ENCODE measurements around the gene FAM228B. TPM values are rescaled to one million over a fixed set of nuclear protein-coding genes. Genes with fewer than 3 reads are reported as not detected.
"Not testable (repeated sequence)": the region's sequence is repeated elsewhere in the genome, so short reads cannot be mapped to it uniquely, and the experiment has no call there.

FAM228B gene
- total RNA-seq, 2 experiments from 2014 or later: 21.6 to 24.2 TPM

DNA sequence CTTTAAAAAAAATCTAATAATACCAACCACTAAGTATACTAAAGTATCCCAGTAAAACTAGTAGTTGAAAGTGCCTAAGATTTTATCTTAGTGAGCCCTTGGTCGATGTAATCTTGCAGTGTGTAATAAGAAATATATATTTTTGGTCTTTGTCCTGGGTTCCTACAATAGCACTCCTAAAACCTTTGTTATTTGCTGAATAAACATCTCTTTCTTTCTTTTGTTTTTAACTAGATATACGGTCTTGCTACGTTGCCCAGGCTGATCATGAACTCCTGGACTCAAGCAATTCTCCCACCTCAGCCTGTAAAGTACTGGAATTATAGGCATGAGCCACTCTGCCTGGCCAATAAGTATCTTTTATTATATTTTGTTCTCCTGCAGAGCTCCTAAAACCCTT is 36.2 kb upstream of the FAM228B start:
- TF ChIP-seq, protein P1, sequence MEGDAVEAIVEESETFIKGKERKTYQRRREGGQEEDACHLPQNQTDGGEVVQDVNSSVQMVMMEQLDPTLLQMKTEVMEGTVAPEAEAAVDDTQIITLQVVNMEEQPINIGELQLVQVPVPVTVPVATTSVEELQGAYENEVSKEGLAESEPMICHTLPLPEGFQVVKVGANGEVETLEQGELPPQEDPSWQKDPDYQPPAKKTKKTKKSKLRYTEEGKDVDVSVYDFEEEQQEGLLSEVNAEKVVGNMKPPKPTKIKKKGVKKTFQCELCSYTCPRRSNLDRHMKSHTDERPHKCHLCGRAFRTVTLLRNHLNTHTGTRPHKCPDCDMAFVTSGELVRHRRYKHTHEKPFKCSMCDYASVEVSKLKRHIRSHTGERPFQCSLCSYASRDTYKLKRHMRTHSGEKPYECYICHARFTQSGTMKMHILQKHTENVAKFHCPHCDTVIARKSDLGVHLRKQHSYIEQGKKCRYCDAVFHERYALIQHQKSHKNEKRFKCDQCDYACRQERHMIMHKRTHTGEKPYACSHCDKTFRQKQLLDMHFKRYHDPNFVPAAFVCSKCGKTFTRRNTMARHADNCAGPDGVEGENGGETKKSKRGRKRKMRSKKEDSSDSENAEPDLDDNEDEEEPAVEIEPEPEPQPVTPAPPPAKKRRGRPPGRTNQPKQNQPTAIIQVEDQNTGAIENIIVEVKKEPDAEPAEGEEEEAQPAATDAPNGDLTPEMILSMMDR (IDR thresholded peaks at IDR 0.05): no peak
- DNase-seq: no peak
- H3K27ac ChIP-seq (ENCODE audit: low read depth in 1 of 2, low read length in 2 of 2): no peak overlapping the region
- ATAC-seq (ENCODE audit: poor library complexity): no peak
- H3K36me3 Mint-ChIP-seq (ENCODE audit: low read depth): peaks cover 33% of the 10 kb centered on the region
- CTCF ChIA-PET: interaction anchor here (0.6 kb wide), 1 partner anchor 196 kb away, joined by 3 read pairs; no protein-coding TSS in a partner anchor
- H3K9me3 ChIP-seq (ENCODE audit: control insufficient read depth in 1 of 2, insufficient read depth in 1 of 2, low read length in 2 of 2): no peaks in the 10 kb centered on the region
- H3K27me3 ChIP-seq (ENCODE audit: control insufficient read depth in 1 of 2, insufficient read depth in 2 of 2, low read length in 2 of 2): no peaks in the 10 kb centered on the region
- H3K27ac Mint-ChIP-seq: no peak overlapping the region
- POLR2A ChIA-PET: no interaction called here
- H3K4me3 ChIP-seq (ENCODE audit: low read length): no peak overlapping the region
- no peak overlapping the region for H3K4me3 Mint-ChIP-seq
- peaks cover 21% of the 10 kb centered on the region for H3K4me1 Mint-ChIP-seq (ENCODE audit: low read depth)
- peaks cover 19% of the 10 kb centered on the region for H3K4me1 ChIP-seq (ENCODE audit: insufficient read depth, low read length)
- H3K36me3 ChIP-seq (ENCODE audit: insufficient read depth, low read length): peaks cover 7% of the 10 kb centered on the region
- intact Hi-C loops (cut with DNase I, micrococcal nuclease): no loop called here
- H3K9me3 Mint-ChIP-seq: no peaks in the 10 kb centered on the region
- H3K27me3 Mint-ChIP-seq: no peaks in the 10 kb centered on the region

DNA sequence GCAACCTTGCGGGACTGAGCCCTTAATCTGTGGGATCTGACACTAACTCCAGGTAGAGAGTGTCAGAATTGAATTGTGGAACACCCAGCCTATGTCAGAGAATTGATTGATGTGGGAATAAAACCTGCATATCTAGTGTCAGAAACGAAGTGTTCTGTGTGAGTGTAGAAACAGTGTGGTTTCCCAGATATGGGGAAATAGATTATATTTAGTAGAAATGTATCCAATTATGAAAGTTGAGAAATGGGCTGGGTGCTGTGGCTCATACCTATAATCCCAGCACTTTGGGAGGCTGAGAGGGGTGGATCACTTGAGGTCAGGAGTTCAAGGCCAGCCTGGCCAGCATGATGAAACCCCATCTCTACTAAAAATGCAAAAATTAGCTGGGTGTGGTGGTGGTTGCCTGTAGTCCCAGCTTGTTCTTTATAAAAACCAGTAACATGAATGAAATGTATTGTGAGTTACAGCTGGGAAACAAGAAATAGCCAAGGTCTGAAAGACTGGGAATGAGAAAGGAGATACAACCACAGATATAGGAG is 34.4 kb upstream of the FAM228B start:
- ATAC-seq (ENCODE audit: poor library complexity) (no peak), DNase-seq (no peak)
- H3K9me3 Mint-ChIP-seq: no peaks in the 10 kb centered on the region
- TF ChIP-seq, protein P1 (IDR thresholded peaks at IDR 0.05): no peak
- Histone ChIP-seq H3K4me1 (ENCODE audit: insufficient read depth, low read length) (peaks cover 13% of the 10 kb centered on the region), H3K27ac (ENCODE audit: low read depth in 1 of 2, low read length in 2 of 2) (no peak overlapping the region), H3K4me3 (ENCODE audit: low read length) (no peak overlapping the region), H3K27me3 (ENCODE audit: control insufficient read depth in 1 of 2, insufficient read depth in 2 of 2, low read length in 2 of 2) (no peaks in the 10 kb centered on the region), H3K9me3 (ENCODE audit: control insufficient read depth in 1 of 2, insufficient read depth in 1 of 2, low read length in 2 of 2) (no peaks in the 10 kb centered on the region), H3K36me3 (ENCODE audit: insufficient read depth, low read length) (peaks cover 7% of the 10 kb centered on the region)
- ChIA-PET CTCF (no interaction called here), POLR2A (no interaction called here)
- H3K27ac Mint-ChIP-seq: no peak overlapping the region
- peaks cover 13% of the 10 kb centered on the region for H3K4me1 Mint-ChIP-seq (ENCODE audit: low read depth)
- intact Hi-C loops (cut with DNase I, micrococcal nuclease): no loop called here
- H3K36me3 Mint-ChIP-seq (ENCODE audit: low read depth): peaks cover 38% of the 10 kb centered on the region
- no peak overlapping the region for H3K4me3 Mint-ChIP-seq
- no peaks in the 10 kb centered on the region for H3K27me3 Mint-ChIP-seq

DNA sequence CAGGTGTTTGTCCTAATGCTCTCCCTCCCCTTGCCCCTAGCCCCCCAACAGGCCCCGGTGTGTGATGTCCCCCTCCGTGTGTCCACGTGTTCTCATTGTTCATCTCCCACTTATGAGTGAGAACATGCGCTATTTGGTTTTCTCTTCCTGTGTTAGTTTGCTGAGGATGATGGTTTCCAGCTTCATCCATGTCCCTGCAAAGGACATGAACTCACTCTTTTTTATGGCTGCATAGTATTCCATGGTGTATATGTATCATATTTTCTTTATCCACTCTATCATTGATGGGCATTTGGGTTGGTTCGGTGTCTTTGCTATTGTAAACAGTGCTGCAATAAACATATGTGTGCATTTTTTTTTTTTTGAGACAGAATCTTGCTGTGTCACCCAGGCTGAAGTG is 30.0 kb upstream of the FAM228B start:
- H3K36me3 ChIP-seq (ENCODE audit: insufficient read depth, low read length): peaks cover 21% of the 10 kb centered on the region
- H3K9me3 Mint-ChIP-seq; H3K4me3 ChIP-seq (ENCODE audit: low read length); H3K27ac ChIP-seq (ENCODE audit: low read depth in 1 of 2, low read length in 2 of 2); H3K27ac Mint-ChIP-seq; H3K4me1 Mint-ChIP-seq (ENCODE audit: low read depth); DNase-seq; H3K4me1 ChIP-seq (ENCODE audit: insufficient read depth, low read length); H3K9me3 ChIP-seq (ENCODE audit: control insufficient read depth in 1 of 2, insufficient read depth in 1 of 2, low read length in 2 of 2); H3K27me3 ChIP-seq (ENCODE audit: control insufficient read depth in 1 of 2, insufficient read depth in 2 of 2, low read length in 2 of 2); H3K4me3 Mint-ChIP-seq; intact Hi-C loops (cut with DNase I, micrococcal nuclease); POLR2A ChIA-PET; CTCF ChIA-PET; ATAC-seq (ENCODE audit: poor library complexity); H3K27me3 Mint-ChIP-seq: not testable (repeated sequence)
- peaks cover 52% of the 10 kb centered on the region for H3K36me3 Mint-ChIP-seq (ENCODE audit: low read depth)

DNA sequence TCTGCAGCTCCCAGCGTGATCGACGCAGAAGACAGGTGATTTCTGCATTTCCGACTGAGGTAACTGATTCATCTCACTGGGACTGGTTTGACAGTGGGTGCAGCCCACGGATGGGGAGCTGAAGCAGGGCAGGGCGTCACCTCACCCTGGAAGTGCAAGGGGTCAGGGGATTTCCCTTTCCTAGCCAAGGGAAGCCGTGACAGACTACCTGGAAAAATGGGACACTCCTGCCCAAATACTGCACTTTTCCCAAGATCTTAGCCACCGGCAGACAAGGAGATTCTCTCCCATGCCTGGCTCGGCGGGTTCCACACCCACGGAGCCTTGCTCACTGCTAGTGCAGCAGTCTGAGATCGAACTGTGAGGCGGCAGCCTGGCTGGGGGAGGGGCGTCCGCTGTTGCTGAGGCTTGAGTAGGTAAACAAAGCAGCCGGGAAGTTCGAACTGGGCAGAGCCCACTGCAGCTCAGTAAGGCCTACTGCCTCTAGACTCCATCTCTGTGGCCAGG is 28.0 kb upstream of the FAM228B start:
- H3K27me3 Mint-ChIP-seq; POLR2A ChIA-PET; H3K4me1 ChIP-seq (ENCODE audit: insufficient read depth, low read length); ATAC-seq (ENCODE audit: poor library complexity); H3K27me3 ChIP-seq (ENCODE audit: control insufficient read depth in 1 of 2, insufficient read depth in 2 of 2, low read length in 2 of 2); H3K9me3 Mint-ChIP-seq; H3K27ac Mint-ChIP-seq; DNase-seq; H3K4me1 Mint-ChIP-seq (ENCODE audit: low read depth); intact Hi-C loops (cut with DNase I, micrococcal nuclease); H3K4me3 Mint-ChIP-seq; H3K4me3 ChIP-seq (ENCODE audit: low read length); H3K27ac ChIP-seq (ENCODE audit: low read depth in 1 of 2, low read length in 2 of 2); H3K9me3 ChIP-seq (ENCODE audit: control insufficient read depth in 1 of 2, insufficient read depth in 1 of 2, low read length in 2 of 2): not testable (repeated sequence)
- H3K36me3 ChIP-seq (ENCODE audit: insufficient read depth, low read length): peaks cover 21% of the 10 kb centered on the region
- peaks cover 46% of the 10 kb centered on the region for H3K36me3 Mint-ChIP-seq (ENCODE audit: low read depth)
- CTCF ChIA-PET: interaction anchor here (0.8 kb wide), 1 partner anchor 11 kb away, joined by 3 read pairs; the partner anchor contains the start of gene TP53I3

DNA sequence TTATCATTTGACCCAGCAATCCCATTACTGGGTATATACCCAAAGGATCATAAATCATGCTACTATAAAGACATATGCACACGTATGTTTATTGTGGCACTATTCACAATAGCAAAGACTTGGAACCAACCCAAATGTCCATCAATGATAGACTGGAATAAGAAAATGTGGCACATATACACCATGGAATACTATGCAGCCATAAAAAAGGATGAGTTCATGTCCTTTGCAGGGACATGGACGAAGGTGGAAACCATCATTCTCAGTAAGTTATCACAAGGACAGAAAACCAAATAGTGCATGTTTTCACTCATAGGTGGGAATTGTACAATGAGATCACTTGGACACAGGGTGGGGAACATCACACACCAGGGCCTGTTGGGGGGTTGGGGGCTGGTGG is 22.5 kb upstream of the FAM228B start:
- CTCF ChIA-PET; H3K27me3 ChIP-seq (ENCODE audit: control insufficient read depth in 1 of 2, insufficient read depth in 2 of 2, low read length in 2 of 2); intact Hi-C loops (cut with DNase I, micrococcal nuclease); ATAC-seq (ENCODE audit: poor library complexity); DNase-seq; H3K4me3 ChIP-seq (ENCODE audit: low read length); H3K4me1 Mint-ChIP-seq (ENCODE audit: low read depth); H3K4me1 ChIP-seq (ENCODE audit: insufficient read depth, low read length); H3K9me3 Mint-ChIP-seq; H3K27me3 Mint-ChIP-seq; H3K4me3 Mint-ChIP-seq; POLR2A ChIA-PET; H3K27ac ChIP-seq (ENCODE audit: low read depth in 1 of 2, low read length in 2 of 2); H3K27ac Mint-ChIP-seq: not testable (repeated sequence)
- peaks cover 13% of the 10 kb centered on the region for H3K36me3 ChIP-seq (ENCODE audit: insufficient read depth, low read length)
- peaks cover 0 to 13% of the 10 kb centered on the region in 2 experiments for H3K9me3 ChIP-seq (ENCODE audit: control insufficient read depth in 1 of 2, insufficient read depth in 1 of 2, low read length in 2 of 2)
- H3K36me3 Mint-ChIP-seq (ENCODE audit: low read depth): peaks cover 51% of the 10 kb centered on the region
